HEK293 (cell line): ENCODE results near the gene SRSF2.
"Not testable (repeated sequence)": the region's sequence is repeated elsewhere in the genome, so short reads cannot be mapped to it uniquely, and the experiment has no call there.

Experiments
- CTCF ChIP-seq: fragments of 450-650 bp; formaldehyde crosslinking; IDR thresholded peaks from 2 replicates; pipeline ENCODE4 v1.5.1; 2016; ENCODE audit warnings: missing biosample characterization, missing genetic modification characterization
- REST ChIP-seq: fragments of 450-650 bp; formaldehyde crosslinking; IDR thresholded peaks from 2 replicates; pipeline ENCODE4 v1.5.1; 2016; ENCODE audit warnings: missing biosample characterization, missing genetic modification characterization
- YY1 ChIP-seq: fragments of 450-650 bp; formaldehyde crosslinking; IDR thresholded peaks from 2 replicates; pipeline ENCODE4 v1.5.1; 2018; ENCODE audit warnings: missing biosample characterization, missing genetic modification characterization
- ZNF132 ChIP-seq: fragments of 450-650 bp; formaldehyde crosslinking; IDR thresholded peaks from 2 replicates; pipeline ENCODE4 v1.5.1; 2017; ENCODE audit warnings: missing biosample characterization, missing genetic modification characterization, borderline replicate concordance
- ZNF274 ChIP-seq, 2 experiments: fragments of 200-500 bp in 1 of 2; fragments of 450-650 bp in 1 of 2; sonication (Bioruptor generic) in 1 of 2; formaldehyde crosslinking in 1 of 2; IDR thresholded peaks; 2 replicates each; pipeline versions ENCODE4 v1.5.1 to v1.6.1; 2014 to 2016; ENCODE audit warnings: borderline replicate concordance in 1 of 2, inconsistent platforms in 1 of 2, low read length in 1 of 2, missing biosample characterization in 1 of 2, missing genetic modification characterization in 1 of 2
- ZNF423 ChIP-seq: fragments of 450-650 bp; formaldehyde crosslinking; IDR thresholded peaks from 2 replicates; pipeline ENCODE4 v1.5.1; 2016; ENCODE audit warnings: missing biosample characterization, missing genetic modification characterization
- ZNF513 ChIP-seq: fragments of 450-650 bp; IDR thresholded peaks from 2 replicates; pipeline ENCODE4 v1.5.1; 2018; ENCODE audit warnings: missing biosample characterization, missing genetic modification characterization

GRCh38 chr17:76698466-76698977, 38.6 kb downstream of the SRSF2 start:
- not testable (repeated sequence) for TF ChIP-seq REST (tag by site-specific recombination); ZNF513; CTCF; ZNF423 (tag by site-specific recombination); ZNF274 (IDR thresholded peaks at IDR 0.05; ENCODE audit: low read length); ZNF274 (tag by site-specific recombination; IDR thresholded peaks at IDR 0.05; ENCODE audit: borderline replicate concordance); YY1 (tag by site-specific recombination); ZNF132
